A549 (cell line): ENCODE results near the gene GAL3ST3. TPM values are rescaled to one million over a fixed set of nuclear protein-coding genes. Genes with fewer than 3 reads are reported as not detected.

ENCODE experiments used
- ATAC-seq, 2 experiments: fragments of 200-7000 bp in 1 of 2; fragments of >200 bp in 1 of 2; cut with Nextera tagmentation in 1 of 2; cut with Tn5 transposase in 1 of 2; 3 replicates each; pipeline versions ENCODE4 v1.8.0 to v1.9.1; 2018 to 2020; ENCODE audit warnings: mild to moderate bottlenecking in 1 of 2, moderate library complexity in 1 of 2
- CTCF ChIA-PET: fragments of 300-600 bp; sonication (Branson Sonifier 250); formaldehyde crosslinking; extraction: SDS; loops from one replicate; lab custom pipeline; 2021; ENCODE audit warnings: antibody characterized with exemption, inconsistent platforms; lab: Yijun Ruan, JAX
- POLR2A ChIA-PET: fragments of 350-600 bp; formaldehyde crosslinking; extraction: SDS; loops from one replicate; lab custom pipeline; 2021; ENCODE audit warnings: antibody characterized with exemption, inconsistent platforms; lab: Yijun Ruan, JAX
- DNase-seq, 2 experiments: peaks; one replicate each; pipeline versions ENCODE4 v3.0.0 to v3.0.0-alpha.2; 2011 to 2016; ENCODE audit warnings: low read depth in 1 of 2, low spot score in 1 of 2
- FAIRE-seq: peaks from 2 replicates; lab custom pipeline; 2011; peaks lifted over from hg19 to GRCh38; lab: Jason Lieb, UNC
- H3K27ac ChIP-seq, 2 experiments: fragments of >200 bp; sonication (Bioruptor Twin); formaldehyde crosslinking; 3 replicates each; pipeline ENCODE4 v1.5.1; 2016 to 2017
- H3K4me1 ChIP-seq: fragments of >200 bp; sonication (Bioruptor Twin); formaldehyde crosslinking; 3 replicates; pipeline ENCODE4 v1.6.1; 2016
- H3K4me2 ChIP-seq: fragments of >200 bp; sonication (Bioruptor Twin); formaldehyde crosslinking; 3 replicates; pipeline ENCODE4 v1.6.1; 2016
- H3K4me3 ChIP-seq: fragments of >200 bp; sonication (Bioruptor Twin); formaldehyde crosslinking; 3 replicates; pipeline ENCODE4 v1.5.1; 2016
- H3K9me3 ChIP-seq: fragments of >200 bp; sonication (Bioruptor Twin); formaldehyde crosslinking; 3 replicates; pipeline ENCODE4 v1.6.1; 2016
- BCL3 ChIP-seq: fragments of >200 bp; sonication (Bioruptor Twin); formaldehyde crosslinking; IDR thresholded peaks from 3 replicates; pipeline ENCODE4 v1.6.1; 2016
- BHLHE40 ChIP-seq: IDR thresholded peaks from 2 replicates; pipeline ENCODE4 v1.6.1; 2012; ENCODE audit warnings: low read depth, low read length, inconsistent platforms
- CBX2 ChIP-seq: fragments of 200-600 bp; sonication (generic); IDR thresholded peaks from 2 replicates; pipeline ENCODE4 v1.6.1; 2016; ENCODE audit warnings: low read depth, mild to moderate bottlenecking, borderline replicate concordance
- CEBPB ChIP-seq, 2 experiments: fragments of >200 bp in 1 of 2; sonication (Bioruptor Twin) in 1 of 2; formaldehyde crosslinking in 1 of 2; IDR thresholded peaks; 2 replicates each; pipeline ENCODE4 v1.6.1; 2012 to 2016
- CHD2 ChIP-seq: fragments of 150-350 bp; IDR thresholded peaks from 2 replicates; pipeline ENCODE4 v1.6.1; 2014; ENCODE audit warnings: low read length; ENCODE audit not compliant: partially characterized antibody
- CHD4 ChIP-seq: fragments of 200-600 bp; sonication (generic); IDR thresholded peaks from 2 replicates; pipeline ENCODE4 v1.6.1; 2016; ENCODE audit warnings: antibody characterized with exemption, mild to moderate bottlenecking, borderline replicate concordance
- CTCF ChIP-seq: fragments of >200 bp; sonication (Bioruptor Twin); formaldehyde crosslinking; IDR thresholded peaks from 3 replicates; pipeline ENCODE4 v1.5.1; 2016
- E2F6 ChIP-seq: IDR thresholded peaks from 2 replicates; pipeline ENCODE4 v1.6.1; 2012; ENCODE audit warnings: low read depth, borderline replicate concordance
- EHMT2 ChIP-seq: fragments of 200-600 bp; sonication (generic); IDR thresholded peaks from 2 replicates; pipeline ENCODE4 v1.6.1; 2016; ENCODE audit warnings: antibody characterized with exemption, low read depth, mild to moderate bottlenecking, moderate library complexity
- GATA3 ChIP-seq: IDR thresholded peaks from 2 replicates; pipeline ENCODE4 v1.6.1; 2012; ENCODE audit warnings: borderline replicate concordance
- HEYL ChIP-seq: fragments of 250-450 bp; sonication (Bioruptor Pico); IDR thresholded peaks from 2 replicates; pipeline ENCODE4 v1.8.0; 2021; ENCODE audit warnings: mild to moderate bottlenecking, moderate library complexity
- HOXA7 ChIP-seq: fragments of 250-450 bp; sonication (Bioruptor Pico); IDR thresholded peaks from 2 replicates; pipeline ENCODE4 v1.5.0; 2020; ENCODE audit warnings: mild to moderate bottlenecking, moderate library complexity
- HOXB5 ChIP-seq: fragments of 250-450 bp; sonication (Bioruptor Pico); IDR thresholded peaks from 2 replicates; pipeline ENCODE4 v1.5.0; 2020; ENCODE audit warnings: mild to moderate bottlenecking, moderate library complexity
- JUNB ChIP-seq: fragments of >200 bp; sonication (Bioruptor Twin); formaldehyde crosslinking; IDR thresholded peaks from 2 replicates; pipeline ENCODE4 v1.6.1; 2016
- KDM5A ChIP-seq: fragments of 200-600 bp; sonication (generic); IDR thresholded peaks from 2 replicates; pipeline ENCODE4 v1.6.1; 2016; ENCODE audit warnings: antibody characterized with exemption, mild to moderate bottlenecking
- MAFK ChIP-seq: fragments of 450-650 bp; IDR thresholded peaks from 2 replicates; pipeline ENCODE4 v1.6.1; 2014; ENCODE audit not compliant: partially characterized antibody
- MAX ChIP-seq: IDR thresholded peaks from 2 replicates; pipeline ENCODE4 v1.6.1; 2012
- MAZ ChIP-seq: fragments of 150-350 bp; IDR thresholded peaks from 2 replicates; pipeline ENCODE4 v1.6.1; 2014; ENCODE audit warnings: antibody characterized with exemption, low read depth, low read length, borderline replicate concordance
- NFE2L2 ChIP-seq: fragments of 150-350 bp; conservative IDR thresholded peaks from 2 replicates; pipeline ENCODE4 v1.6.1; 2014; ENCODE audit warnings: low read length
- NPAS2 ChIP-seq: fragments of 250-450 bp; sonication (Bioruptor Pico); IDR thresholded peaks from 2 replicates; pipeline ENCODE4 v1.8.0; 2022; ENCODE audit warnings: mild to moderate bottlenecking, moderate library complexity, borderline replicate concordance
- NR3C1 ChIP-seq: fragments of >200 bp; sonication (Bioruptor Twin); formaldehyde crosslinking; IDR thresholded peaks from 3 replicates; pipeline ENCODE4 v1.6.1; 2017
- PBX3 ChIP-seq: IDR thresholded peaks from 2 replicates; pipeline ENCODE4 v1.6.1; 2012
- POLR2A ChIP-seq: IDR thresholded peaks from 2 replicates; pipeline ENCODE4 v1.6.1; 2012; ENCODE audit warnings: mild to moderate bottlenecking, low read length
- RFX5 ChIP-seq: fragments of 450-650 bp; IDR thresholded peaks from 2 replicates; pipeline ENCODE4 v1.7.1; 2014; ENCODE audit warnings: antibody characterized with exemption, mild to moderate bottlenecking, moderate library complexity
- SMC3 ChIP-seq: fragments of >200 bp; sonication (Bioruptor Twin); formaldehyde crosslinking; IDR thresholded peaks from 3 replicates; pipeline ENCODE4 v1.6.1; 2018; ENCODE audit warnings: inconsistent platforms
- SREBF2 ChIP-seq: fragments of 450-650 bp; IDR thresholded peaks from 2 replicates; pipeline ENCODE4 v1.6.1; 2014; ENCODE audit warnings: mild to moderate bottlenecking, moderate library complexity
- TP53 ChIP-seq: fragments of 250-450 bp; sonication (Bioruptor Pico); IDR thresholded peaks from 2 replicates; pipeline ENCODE4 v1.5.0; 2021; ENCODE audit warnings: mild to moderate bottlenecking, moderate library complexity
- ZFP36 ChIP-seq: fragments of 450-650 bp; IDR thresholded peaks from 2 replicates; pipeline ENCODE4 v1.6.1; 2014; ENCODE audit warnings: borderline replicate concordance; ENCODE audit not compliant: partially characterized antibody
- WGBS: methylation state at CpG from one replicate; pipeline ENCODE4 v1.1.6; 2017; ENCODE audit errors: missing lambda C conversion rate; 5-methylcytosine and 5-hydroxymethylcytosine counted together
- polyA plus RNA-seq, 4 experiments: library from polyadenylated mRNA; depleted of rRNA in 3 of 4; stranded (reverse); fragments of >200 nt; fragmentation: RNase III in 1 of 4; extraction: RNeasy Plus Mini Kit Qiagen cat#74134 plus additional on column Dnase treatment in 1 of 4; gene quantifications; 2 replicates in 3 of 4; 3 replicates in 1 of 4; pipeline ENCODE4 v1.2.3, GENCODE V29; 2011 to 2017

The GAL3ST3 gene
- polyA plus RNA-seq, 2 of the 4 experiments (the other 2 are of a cell fraction) = not detected

GRCh38 chr11:66072518-66072917 is 23.6 kb upstream of the GAL3ST3 start:
- Histone ChIP-seq H3K27ac (peak overlapping the region; percentile 3 to 33; a peak in 2 of 6 replicates), H3K4me1 (peaks cover 43% of the 10 kb centered on the region), H3K9me3 (no peaks in the 10 kb centered on the region), H3K4me3 (0 out of 3 replicates have a peak overlapping the region, but pooled peaks have one; percentile 87), H3K4me2 (peak overlapping the region; percentile 95)
- CTCF ChIA-PET = interaction anchor here (0.9 to 10.5 kb wide), 3 partner anchors 18 to 62 kb away, joined by 3 to 233 read pairs (median 112); partner anchors contain the start of genes GAL3ST3 and SF3B2
- no peak for TF ChIP-seq BCL3
- DNase-seq (no peak), ATAC-seq (no peak), FAIRE-seq (no peak)
- WGBS = 93% methylated on average over 8 of the region's 8 CpGs
- POLR2A ChIA-PET = no interaction called here

- Histone ChIP-seq H3K9me3 (no peaks in the 10 kb centered on the region), H3K4me2 (peak overlapping the region; percentile 95), H3K4me3 (peak overlapping the region; percentile 87), H3K4me1 (peaks cover 39% of the 10 kb centered on the region), H3K27ac (peak overlapping the region; percentile 33 to 95; a peak in 3 of 6 replicates)
- WGBS = 88% methylated on average over 3 of the region's 3 CpGs
- no peak for FAIRE-seq
- POLR2A ChIA-PET = no interaction called here
- CTCF ChIA-PET = interaction anchor here (0.9 to 10.5 kb wide), 6 partner anchors 8 to 63 kb away, joined by 3 to 233 read pairs (median 43); partner anchors contain the start of genes GAL3ST3 and SF3B2
- no peak for ATAC-seq
- TF ChIP-seq SREBF2 (no peak), CTCF (no peak), CBX2 (no peak), BHLHE40 (no peak), CEBPB (IDR thresholded peaks at IDR 0.05) (no peak), KDM5A (no peak), RFX5 (no peak), MAX (no peak), TP53 (CRISPR knock-in tag) (no peak), MAZ (no peak), NR3C1 (no peak), HOXA7 (CRISPR knock-in tag) (no peak)
- DNase-seq = no peak
Observed at GRCh38 chr11:66072081-66072480, 23.1 kb upstream of the GAL3ST3 start.

GRCh38 chr11:66071381-66071801 is 22.4 kb upstream of the GAL3ST3 start:
- FAIRE-seq (no peak), DNase-seq (no peak), ATAC-seq (no peak)
- no peak for TF ChIP-seq EHMT2
- TF ChIP-seq KDM5A = no peak
- no peak for TF ChIP-seq PBX3
- TF ChIP-seq NPAS2 = no peak
- TF ChIP-seq SMC3 = no peak
- no peak for TF ChIP-seq POLR2A
- no peak for TF ChIP-seq MAFK
- TF ChIP-seq GATA3 = no peak
- TF ChIP-seq NR3C1 = no peak
- no peak for TF ChIP-seq E2F6
- TF ChIP-seq HEYL (CRISPR knock-in tag) = no peak
- TF ChIP-seq SREBF2 = no peak
- no peak for TF ChIP-seq CHD2
- TF ChIP-seq MAZ = no peak
- TF ChIP-seq CHD4 = no peak
- TF ChIP-seq NFE2L2 = no peak
- no peak for TF ChIP-seq JUNB
- TF ChIP-seq ZFP36 = no peak
- no peak for TF ChIP-seq CEBPB (IDR thresholded peaks at IDR 0.05)
- TF ChIP-seq HOXB5 (CRISPR knock-in tag) = no peak
- peaks cover 32% of the 10 kb centered on the region for H3K4me1 ChIP-seq
- ChIA-PET POLR2A (interaction anchor here (0.5 to 2.1 kb wide), 4 partner anchors 19 to 51 kb away, joined by 3 to 11 read pairs (median 4); partner anchors contain the start of gene SF3B2), CTCF (interaction anchor here (0.8 to 10.5 kb wide), 8 partner anchors 9 to 189 kb away, joined by 3 to 233 read pairs (median 4); partner anchors contain the start of genes GAL3ST3 and SF3B2)
- H3K4me2 ChIP-seq = peak overlapping the region; percentile 95
- no peaks in the 10 kb centered on the region for H3K9me3 ChIP-seq
- 26% methylated on average over 2 of the region's 2 CpGs for WGBS
- peak overlapping the region; percentile 87 for H3K4me3 ChIP-seq
- H3K27ac ChIP-seq = peak overlapping the region; percentile 95 to 98
